Skeletal muscle satellite cell (primary cell): Measurements from ENCODE around the gene FGD6.

Source experiments
- H3K27me3 ChIP-seq: 2 replicates; pipeline ENCODE4 v1.7.0; 2013; ENCODE audit warnings: low read length; ENCODE audit not compliant: control insufficient read depth, insufficient read depth
- H3K36me3 ChIP-seq: 2 replicates; pipeline ENCODE4 v1.7.0; 2013; ENCODE audit warnings: mild to moderate bottlenecking, control low read depth, low read length; ENCODE audit not compliant: insufficient read depth
- H3K4me1 ChIP-seq: 2 replicates; pipeline ENCODE4 v1.7.0; 2013; ENCODE audit warnings: low read length; ENCODE audit not compliant: control insufficient read depth, insufficient read depth
- H3K4me2 ChIP-seq: 2 replicates; pipeline ENCODE4 v1.7.0; 2013; ENCODE audit warnings: mild to moderate bottlenecking, low read length
- H3K4me3 ChIP-seq: 2 replicates; pipeline ENCODE4 v1.7.0; 2013; ENCODE audit warnings: low read length
- H3K9ac ChIP-seq: 2 replicates; pipeline ENCODE4 v1.7.0; 2013; ENCODE audit warnings: mild to moderate bottlenecking, low read depth, low read length, moderate library complexity
- H3K9me3 ChIP-seq: replicated peaks from 2 replicates; pipeline ENCODE4 v1.7.0; 2013; ENCODE audit warnings: mild to moderate bottlenecking, control low read depth, low read length

The FGD6 gene

GRCh38 chr12:95231190-95231589, 13.9 kb upstream of the FGD6 start:
- peaks cover 5% of the 10 kb centered on the region for H3K4me1 ChIP-seq
- no peaks in the 10 kb centered on the region for H3K27me3 ChIP-seq
- no peaks in the 10 kb centered on the region for H3K9me3 ChIP-seq
- H3K9ac ChIP-seq, result no peak overlapping the region
- H3K4me2 ChIP-seq, result no peak overlapping the region
- H3K36me3 ChIP-seq, result no peaks in the 10 kb centered on the region
- no peak overlapping the region for H3K4me3 ChIP-seq

- Histone ChIP-seq H3K9ac (no peak overlapping the region), H3K9me3 (no peaks in the 10 kb centered on the region), H3K27me3 (no peaks in the 10 kb centered on the region), H3K4me3 (no peak overlapping the region), H3K4me2 (no peak overlapping the region), H3K36me3 (no peaks in the 10 kb centered on the region), H3K4me1 (peaks cover 5% of the 10 kb centered on the region)
Measured at GRCh38 chr12:95230313-95230712, 13.0 kb upstream of the FGD6 start.

- H3K4me3 ChIP-seq, result no peak overlapping the region
- H3K4me1 ChIP-seq, result peaks cover 9% of the 10 kb centered on the region
- H3K9me3 ChIP-seq, result no peaks in the 10 kb centered on the region
- no peak overlapping the region for H3K4me2 ChIP-seq
- H3K36me3 ChIP-seq, result peaks cover 5% of the 10 kb centered on the region
- H3K27me3 ChIP-seq, result no peaks in the 10 kb centered on the region
- H3K9ac ChIP-seq, result no peak overlapping the region
Measured at GRCh38 chr12:95229636-95230035, 12.4 kb upstream of the FGD6 start.

- Histone ChIP-seq H3K9ac (no peak overlapping the region), H3K4me3 (no peak overlapping the region), H3K36me3 (peaks cover 10% of the 10 kb centered on the region), H3K9me3 (no peaks in the 10 kb centered on the region), H3K4me1 (peaks cover 17% of the 10 kb centered on the region), H3K27me3 (no peaks in the 10 kb centered on the region), H3K4me2 (no peak overlapping the region)
Measured at GRCh38 chr12:95228617-95229016, 11.3 kb upstream of the FGD6 start.

- Histone ChIP-seq H3K36me3 (peaks cover 10% of the 10 kb centered on the region), H3K9me3 (no peaks in the 10 kb centered on the region), H3K4me1 (peaks cover 17% of the 10 kb centered on the region), H3K9ac (no peak overlapping the region), H3K4me3 (no peak overlapping the region), H3K27me3 (no peaks in the 10 kb centered on the region), H3K4me2 (no peak overlapping the region)
Measured at GRCh38 chr12:95227818-95228356, 10.6 kb upstream of the FGD6 start.

GRCh38 chr12:95225645-95226212, 8.5 kb upstream of the FGD6 start:
- Histone ChIP-seq H3K9ac (no peak overlapping the region), H3K9me3 (no peaks in the 10 kb centered on the region), H3K36me3 (peaks cover 10% of the 10 kb centered on the region), H3K4me1 (peaks cover 13% of the 10 kb centered on the region), H3K27me3 (no peaks in the 10 kb centered on the region), H3K4me2 (no peak overlapping the region), H3K4me3 (no peak overlapping the region)

GRCh38 chr12:95224202-95225170, 7.2 kb upstream of the FGD6 start:
- Histone ChIP-seq H3K4me3 (no peak overlapping the region), H3K9ac (no peak overlapping the region), H3K9me3 (no peaks in the 10 kb centered on the region), H3K36me3 (peaks cover 10% of the 10 kb centered on the region), H3K4me2 (no peak overlapping the region), H3K27me3 (no peaks in the 10 kb centered on the region), H3K4me1 (peaks cover 13% of the 10 kb centered on the region)

- Histone ChIP-seq H3K9me3 (no peaks in the 10 kb centered on the region), H3K9ac (no peak overlapping the region), H3K36me3 (peaks cover 10% of the 10 kb centered on the region), H3K27me3 (no peaks in the 10 kb centered on the region), H3K4me1 (peaks cover 24% of the 10 kb centered on the region), H3K4me2 (no peak overlapping the region), H3K4me3 (no peak overlapping the region)
Measured at GRCh38 chr12:95220726-95221125, 3.5 kb upstream of the FGD6 start.

GRCh38 chr12:95220190-95220589, 2.9 kb upstream of the FGD6 start:
- Histone ChIP-seq H3K4me2 (peak overlapping the region; percentile 91), H3K4me3 (no peak overlapping the region), H3K4me1 (peaks cover 24% of the 10 kb centered on the region), H3K27me3 (no peaks in the 10 kb centered on the region), H3K36me3 (peaks cover 10% of the 10 kb centered on the region), H3K9ac (no peak overlapping the region), H3K9me3 (no peaks in the 10 kb centered on the region)

- Histone ChIP-seq H3K27me3 (no peaks in the 10 kb centered on the region), H3K36me3 (no peaks in the 10 kb centered on the region), H3K9ac (peak overlapping the region; percentile 92), H3K4me2 (peak overlapping the region; percentile 91), H3K4me3 (peak overlapping the region; percentile 94), H3K9me3 (no peaks in the 10 kb centered on the region), H3K4me1 (peaks cover 12% of the 10 kb centered on the region)
Measured at GRCh38 chr12:95218150-95219133, 1.2 kb upstream of the FGD6 start.
